GM19468 (cell line): Measurements from ENCODE around the gene FUT3.
"Not testable (repeated sequence)": the region's sequence is repeated elsewhere in the genome, so short reads cannot be mapped to it uniquely, and the experiment has no call there.

Source experiments
- ATAC-seq: cut with Tn5 transposase; IDR thresholded peaks from one replicate; pipeline ENCODE4 v1.9.1; 2021; ENCODE audit warnings: mild to moderate bottlenecking, moderate library complexity, moderate number of reproducible peaks; ENCODE audit not compliant: unreplicated experiment; ENCODE audit errors: extremely low read depth

Gene FUT3

DNA sequence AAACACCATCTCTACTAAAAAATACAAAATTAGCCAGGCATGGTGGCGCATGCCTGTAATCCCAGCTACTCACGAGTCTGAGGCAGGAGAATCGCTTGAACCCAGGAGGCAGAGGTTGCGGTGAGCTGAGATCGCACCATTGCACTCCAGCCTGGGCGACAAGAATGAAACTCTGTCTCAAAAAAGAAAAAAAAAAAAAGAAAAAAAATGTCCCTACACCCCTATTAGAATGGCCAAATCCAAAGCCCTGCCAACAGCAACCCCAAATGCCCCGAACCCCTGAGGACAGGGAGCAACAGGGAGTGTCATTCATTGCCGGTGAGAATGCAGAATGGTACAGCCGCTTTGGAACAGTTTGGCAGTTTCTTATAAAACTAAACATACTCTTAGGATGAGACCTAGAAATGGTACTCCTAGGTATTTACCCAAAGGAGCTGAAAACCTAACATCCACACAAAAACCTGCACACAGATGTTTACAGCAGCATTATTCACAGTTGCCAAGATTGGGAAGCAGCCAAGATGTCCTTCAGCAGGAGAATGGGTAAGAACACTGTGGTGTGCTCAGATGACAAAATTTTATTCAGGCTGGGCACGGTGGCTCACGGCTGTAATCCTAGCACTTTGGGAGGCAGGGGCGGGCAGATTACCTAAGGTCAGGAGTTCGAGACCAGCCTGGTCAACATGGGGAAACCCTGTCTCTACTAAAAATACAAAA lies 32.1 kb upstream of the FUT3 start:
- not testable (repeated sequence) for ATAC-seq

GRCh38 chr19:5882421-5882968 lies 31.2 kb upstream of the FUT3 start:
- ATAC-seq = no peak

GRCh38 chr19:5881543-5882299 lies 30.5 kb upstream of the FUT3 start:
- no peak for ATAC-seq

DNA sequence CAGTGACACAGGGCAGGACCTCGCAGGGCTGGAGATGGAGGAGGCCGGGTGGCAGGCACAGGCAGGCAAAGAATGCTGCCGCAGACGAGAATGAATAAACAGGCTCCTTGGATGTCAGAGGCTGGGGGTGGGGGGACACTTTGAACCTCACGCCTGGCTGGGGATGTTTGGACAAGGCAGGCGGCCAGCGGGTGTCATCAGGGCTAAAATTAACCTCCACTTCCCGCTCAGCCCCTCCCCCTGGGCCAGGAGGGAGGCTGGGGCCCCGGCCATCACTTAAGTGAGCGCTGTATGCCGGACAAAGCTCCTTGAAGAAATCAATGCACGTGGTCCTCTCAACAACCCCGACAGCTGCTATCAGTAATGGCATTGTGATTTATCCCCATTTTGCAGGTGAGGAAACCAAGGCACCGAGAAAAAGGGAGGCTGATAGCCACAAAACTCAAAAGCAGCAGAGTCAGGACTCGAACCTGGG lies 29.4 kb upstream of the FUT3 start:
- ATAC-seq = no peak

- no peak for ATAC-seq
Measured at GRCh38 chr19:5880196-5880595, 28.9 kb upstream of the FUT3 start.

DNA sequence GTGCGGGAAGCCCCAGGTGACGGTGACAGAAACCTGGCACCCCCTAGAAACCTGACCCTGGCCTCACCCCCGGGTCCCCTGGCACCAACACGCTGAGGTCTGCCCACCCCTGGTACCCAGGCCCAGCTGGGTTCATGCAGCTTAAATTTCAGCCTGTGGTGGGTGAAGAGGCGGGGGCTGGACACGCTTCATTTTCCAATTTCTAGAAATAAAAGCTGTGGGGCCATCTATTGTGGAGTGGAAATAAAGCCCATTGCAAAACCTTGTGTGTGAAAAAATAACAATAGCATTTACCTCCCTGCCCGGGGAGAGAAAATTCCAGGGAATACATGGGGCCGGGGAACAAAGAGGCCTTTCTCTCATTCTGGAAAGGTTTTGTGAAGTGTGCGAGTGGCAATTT lies 26.6 kb upstream of the FUT3 start:
- no peak for ATAC-seq

GRCh38 chr19:5877427-5877826 lies 26.2 kb upstream of the FUT3 start:
- no peak for ATAC-seq

GRCh38 chr19:5874496-5874895 lies 23.2 kb upstream of the FUT3 start:
- ATAC-seq = not testable (repeated sequence)

DNA sequence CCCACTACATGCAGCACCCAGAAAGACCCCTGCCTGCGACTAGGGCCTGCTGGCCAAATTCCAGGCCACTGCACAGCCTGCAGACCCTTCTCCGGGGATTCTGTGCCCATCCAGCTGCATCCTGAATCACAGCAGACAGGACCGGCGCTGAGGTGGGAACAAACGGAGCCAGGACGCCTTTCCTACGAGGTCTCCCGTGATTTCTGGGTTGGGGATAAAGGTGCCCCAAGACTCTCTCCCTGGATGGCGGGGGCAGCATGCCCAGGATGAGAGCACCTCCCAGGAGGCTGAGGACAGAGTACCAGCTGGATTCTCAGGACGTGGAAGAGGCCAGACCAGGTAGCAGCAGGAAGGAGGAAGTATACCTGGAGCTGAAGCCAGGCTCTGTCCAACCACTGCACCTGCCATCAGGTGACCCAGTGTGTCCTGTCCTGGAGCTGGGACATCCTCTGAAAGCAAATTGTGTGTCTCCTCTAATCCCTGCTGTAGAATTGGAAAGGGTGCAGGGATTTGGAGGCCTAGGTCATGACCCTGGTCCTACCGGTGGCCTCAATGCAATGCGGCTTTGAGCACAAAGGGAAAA lies 22.5 kb upstream of the FUT3 start:
- ATAC-seq = no peak

GRCh38 chr19:5870986-5871394 lies 19.7 kb upstream of the FUT3 start:
- ATAC-seq = no peak

DNA sequence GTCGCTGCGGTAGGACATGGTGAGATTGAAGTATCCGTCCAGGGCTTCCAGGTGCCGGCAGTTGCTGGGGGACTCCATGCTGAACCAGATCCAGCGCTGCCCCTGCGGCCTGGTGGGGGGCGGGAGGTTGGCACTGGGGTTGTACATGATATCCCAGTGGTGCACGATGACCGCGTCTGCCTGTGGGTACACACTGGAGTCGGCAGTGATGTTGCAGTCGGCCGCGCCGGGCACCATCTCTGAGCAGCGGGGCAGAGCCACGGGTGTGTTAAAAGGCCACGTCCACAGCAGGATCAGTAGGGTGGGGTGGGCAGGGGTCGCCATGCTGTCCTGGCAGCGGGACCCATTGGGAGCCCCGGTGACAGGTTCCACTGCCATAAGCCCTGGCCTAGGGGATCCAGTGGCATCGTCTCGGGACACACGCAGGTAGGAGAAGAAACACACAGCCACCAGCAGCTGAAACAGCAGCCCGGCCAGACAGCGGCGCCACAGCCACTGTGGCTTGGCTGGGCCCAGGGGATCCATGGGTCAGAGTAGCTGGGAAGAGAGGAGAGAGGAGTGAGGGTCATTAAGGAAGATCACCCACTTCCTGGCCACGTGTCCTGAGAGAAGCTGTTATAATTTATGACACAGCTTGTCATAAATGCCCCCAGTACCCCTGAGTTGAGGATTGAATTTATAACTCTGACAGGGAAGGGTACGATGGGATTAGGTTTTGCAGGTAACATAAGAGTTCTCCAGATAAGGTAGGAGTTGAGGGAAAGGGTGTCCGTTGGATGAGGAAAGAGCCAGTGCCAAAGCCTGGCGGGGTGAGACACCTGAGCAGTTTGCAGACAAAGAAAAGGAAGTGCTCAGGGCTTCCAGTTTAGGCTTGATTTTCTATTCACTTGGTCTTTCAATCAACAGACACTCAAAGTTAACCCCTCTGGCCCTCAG lies 16.2 kb upstream of the FUT3 start:
- ATAC-seq = no peak

DNA sequence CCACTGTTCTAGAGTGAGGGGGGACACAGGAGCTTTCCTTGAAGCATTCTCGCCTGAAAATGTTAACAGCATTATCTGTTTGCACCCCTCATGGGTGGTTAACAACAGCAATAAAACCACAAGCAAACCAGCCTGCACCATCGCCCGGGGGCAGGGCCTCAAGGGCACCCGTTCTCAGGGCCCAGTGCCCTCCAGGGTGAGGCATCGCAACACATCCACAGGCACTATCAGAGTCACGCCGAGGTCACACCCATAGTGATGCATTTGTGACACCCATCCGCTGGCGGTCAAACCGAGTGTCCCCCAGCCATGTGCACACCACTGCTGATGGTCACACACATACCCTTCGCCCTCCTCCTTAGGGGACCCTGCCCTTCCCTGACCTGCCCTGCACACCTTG lies 14.5 kb upstream of the FUT3 start:
- ATAC-seq = no peak

GRCh38 chr19:5864725-5865486 lies 13.7 kb upstream of the FUT3 start:
- ATAC-seq = no peak

DNA sequence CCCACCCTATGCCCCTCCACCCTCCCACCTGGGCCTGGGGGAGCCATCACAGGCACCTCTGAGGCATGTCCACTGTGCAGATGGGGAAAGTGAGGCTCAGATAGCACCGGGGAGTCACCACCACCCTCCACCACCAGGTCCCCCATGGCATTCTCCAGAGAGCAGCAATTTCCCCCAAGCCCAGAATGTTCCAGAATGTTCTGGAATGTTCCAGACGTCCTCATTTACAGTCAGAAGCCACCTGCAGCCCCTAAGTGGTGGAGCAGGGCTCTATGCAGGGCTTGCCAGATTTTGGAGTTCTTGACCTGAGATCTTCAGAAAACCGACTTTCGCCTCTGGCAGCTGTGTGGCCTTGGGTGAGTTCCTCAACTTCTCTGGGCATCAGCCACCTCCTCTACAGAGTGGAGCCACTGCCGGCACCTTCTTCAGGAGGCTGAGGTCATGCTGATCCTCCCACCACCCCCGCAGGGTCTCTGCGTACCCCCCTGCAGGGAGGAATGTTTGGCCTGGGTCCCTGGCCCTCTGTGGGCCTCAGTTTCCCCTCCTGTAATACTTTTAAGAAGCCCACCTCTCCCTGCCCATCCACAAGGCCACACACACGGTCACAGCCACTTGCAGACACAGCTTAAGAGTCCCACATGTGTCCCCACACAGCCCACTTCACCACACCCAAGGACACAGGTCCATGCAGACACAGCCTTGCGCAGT lies 12.9 kb upstream of the FUT3 start:
- ATAC-seq = no peak

DNA sequence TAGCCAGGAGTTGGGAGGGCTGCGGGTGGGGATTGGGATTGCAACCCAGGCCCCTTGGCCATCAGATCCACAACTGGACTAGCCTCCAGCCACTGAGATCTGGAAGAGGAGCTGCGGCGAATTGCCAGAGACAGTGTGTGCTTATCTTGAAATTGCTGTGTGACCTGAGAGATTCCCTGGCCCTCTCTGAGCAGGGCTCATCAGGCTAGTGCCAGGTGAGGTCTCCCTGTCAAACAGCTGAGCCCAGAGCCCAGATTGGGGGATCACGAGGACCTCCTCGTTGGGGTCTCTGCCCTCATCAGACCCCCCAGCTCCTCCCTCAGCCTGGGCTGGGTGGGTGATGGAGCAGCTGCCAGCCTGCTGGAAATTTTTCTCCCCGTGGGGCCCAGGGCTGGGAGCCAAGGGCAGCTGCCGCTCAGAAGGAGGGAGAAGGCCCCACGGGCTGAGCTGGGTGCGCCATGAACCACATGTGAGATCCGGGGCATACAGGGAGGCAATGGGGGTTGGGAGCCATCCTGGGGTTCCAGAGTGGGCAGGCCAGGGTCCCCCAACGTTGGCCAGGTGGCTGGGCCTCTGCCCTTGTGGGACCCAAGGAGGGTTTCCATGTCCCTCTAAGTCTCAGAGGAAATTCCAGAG lies 11.9 kb upstream of the FUT3 start:
- ATAC-seq = no peak

DNA sequence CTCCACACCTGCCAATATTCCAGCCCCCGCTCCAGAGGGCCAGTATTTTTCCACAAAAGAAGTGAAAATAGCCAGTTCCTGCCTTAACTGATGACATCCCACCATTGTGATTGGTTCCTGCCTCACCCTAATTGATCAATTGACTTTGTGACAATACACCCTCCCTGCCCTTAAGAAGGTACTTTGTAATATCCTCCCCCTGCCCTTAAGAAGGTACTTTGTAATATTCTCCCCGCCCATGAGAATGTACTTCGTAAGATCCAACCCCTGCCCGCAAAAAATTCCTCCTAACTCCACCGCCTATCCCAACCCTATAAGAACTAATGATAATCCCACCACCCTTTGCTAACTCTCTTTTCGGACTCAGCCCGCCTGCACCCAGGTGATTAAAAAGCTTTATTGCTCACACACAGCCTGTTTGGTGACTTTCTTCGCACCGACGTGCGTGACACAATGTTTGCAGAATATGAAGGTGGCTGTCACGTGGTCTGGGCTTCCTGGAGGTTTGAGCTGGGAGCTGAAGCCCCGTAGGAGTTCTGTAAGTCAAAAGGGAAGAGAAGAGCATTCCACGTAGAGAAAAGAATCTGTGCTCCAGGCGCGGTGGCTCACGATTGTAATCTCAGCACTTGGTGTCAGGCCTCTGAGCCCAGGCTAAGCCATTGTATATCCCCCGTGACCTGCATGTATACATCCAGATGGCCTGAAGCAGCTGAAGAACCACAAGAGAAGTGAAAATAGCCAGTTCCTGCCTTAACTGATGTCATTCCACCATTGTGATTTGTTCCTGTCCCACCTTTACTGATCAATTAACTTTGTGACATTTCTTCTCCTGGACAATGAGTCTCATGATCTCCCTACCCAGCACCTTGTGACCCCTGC lies 6.2 kb upstream of the FUT3 start:
- ATAC-seq = no peak

DNA sequence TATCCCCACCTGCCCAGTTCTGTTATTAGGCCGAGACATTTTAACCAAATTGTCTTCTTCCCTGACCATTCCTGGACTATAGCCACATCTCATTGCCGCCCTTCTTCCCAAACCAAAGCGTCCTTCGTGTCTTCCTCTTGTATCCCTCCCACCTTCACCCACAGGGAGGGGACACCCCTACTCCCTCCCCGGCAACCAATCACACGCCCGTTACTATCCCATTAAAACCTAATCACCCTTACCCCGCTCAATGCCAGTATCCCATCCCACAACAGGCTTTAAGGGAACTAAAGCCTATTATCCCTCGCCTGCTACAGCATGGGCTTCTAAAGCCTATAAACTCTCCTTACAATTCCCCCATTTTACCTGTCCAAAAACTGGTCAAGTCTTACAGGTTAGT lies 3.9 kb upstream of the FUT3 start:
- not testable (repeated sequence) for ATAC-seq
